HL-60 (cell line): ENCODE data around the gene IAH1.

Experiments
- DNase-seq, 2 experiments: peaks; one replicate each; pipeline ENCODE4 v3.0.0-alpha.2; 2010 to 2020; ENCODE audit warnings: low read depth in 1 of 2, low spot score in 1 of 2
- H3K27ac ChIP-seq: fragments of 250-450 bp; sonication (Bioruptor Pico); replicated peaks from 2 replicates; pipeline ENCODE4 v1.5.1; 2020; ENCODE audit warnings: mild to moderate bottlenecking, moderate library complexity
- H3K27me3 ChIP-seq: fragments of 250-450 bp; sonication (Bioruptor Pico); 2 replicates; pipeline ENCODE4 v1.5.1; 2021; ENCODE audit warnings: mild to moderate bottlenecking, moderate library complexity; ENCODE audit not compliant: insufficient read depth, poor library complexity, severe bottlenecking
- H3K4me3 ChIP-seq: replicated peaks from 2 replicates; pipeline ENCODE4 v1.5.1; 2011; ENCODE audit warnings: mild to moderate bottlenecking, control low read depth, low read length; ENCODE audit not compliant: insufficient read depth
- GABPA ChIP-seq: IDR thresholded peaks from 2 replicates; pipeline ENCODE4 v1.6.1; 2012; ENCODE audit warnings: low read depth
- POLR2AphosphoS5 ChIP-seq: IDR thresholded peaks from 2 replicates; pipeline ENCODE4 v1.6.1; 2012; ENCODE audit warnings: low read depth
- SPI1 ChIP-seq: IDR thresholded peaks from 2 replicates; pipeline ENCODE4 v1.6.1; 2012; ENCODE audit warnings: low read depth, mild to moderate bottlenecking, borderline replicate concordance
- TF ChIP-seq, protein P1 (sequence below): IDR thresholded peaks from one replicate; pipeline ENCODE4 v1.5.1; 2011; ENCODE audit warnings: low read length, control low read depth, inconsistent platforms; ENCODE audit not compliant: insufficient read depth
- TF ChIP-seq, protein P2 (sequence below): IDR thresholded peaks from 2 replicates; pipeline ENCODE4 v1.6.1; 2012; ENCODE audit warnings: low read depth; ENCODE audit not compliant: insufficient replicate concordance

The IAH1 gene

DNA sequence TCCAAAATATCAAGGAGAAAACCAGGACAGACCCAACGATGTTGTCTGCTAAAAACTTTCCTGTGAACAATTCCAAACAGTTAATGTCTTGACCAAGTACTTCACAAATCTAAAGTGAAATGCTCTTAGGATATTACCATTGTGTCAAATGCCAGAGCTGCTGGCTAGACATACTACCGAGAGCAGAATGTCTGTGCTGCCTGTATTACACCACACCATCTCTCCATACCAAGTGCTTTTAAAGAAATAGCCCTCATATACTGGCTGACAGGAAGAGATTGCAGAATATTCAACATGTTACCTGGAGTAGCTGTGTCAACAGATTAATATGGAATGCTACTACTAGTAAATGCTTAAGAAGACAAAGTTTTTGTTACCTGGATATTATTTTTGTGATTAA, 18.6 kb downstream of the IAH1 start:
- no peaks in the 10 kb centered on the region for H3K27me3 ChIP-seq
- no peak for TF ChIP-seq POLR2AphosphoS5
- no peak for TF ChIP-seq SPI1
- TF ChIP-seq, protein P1, sequence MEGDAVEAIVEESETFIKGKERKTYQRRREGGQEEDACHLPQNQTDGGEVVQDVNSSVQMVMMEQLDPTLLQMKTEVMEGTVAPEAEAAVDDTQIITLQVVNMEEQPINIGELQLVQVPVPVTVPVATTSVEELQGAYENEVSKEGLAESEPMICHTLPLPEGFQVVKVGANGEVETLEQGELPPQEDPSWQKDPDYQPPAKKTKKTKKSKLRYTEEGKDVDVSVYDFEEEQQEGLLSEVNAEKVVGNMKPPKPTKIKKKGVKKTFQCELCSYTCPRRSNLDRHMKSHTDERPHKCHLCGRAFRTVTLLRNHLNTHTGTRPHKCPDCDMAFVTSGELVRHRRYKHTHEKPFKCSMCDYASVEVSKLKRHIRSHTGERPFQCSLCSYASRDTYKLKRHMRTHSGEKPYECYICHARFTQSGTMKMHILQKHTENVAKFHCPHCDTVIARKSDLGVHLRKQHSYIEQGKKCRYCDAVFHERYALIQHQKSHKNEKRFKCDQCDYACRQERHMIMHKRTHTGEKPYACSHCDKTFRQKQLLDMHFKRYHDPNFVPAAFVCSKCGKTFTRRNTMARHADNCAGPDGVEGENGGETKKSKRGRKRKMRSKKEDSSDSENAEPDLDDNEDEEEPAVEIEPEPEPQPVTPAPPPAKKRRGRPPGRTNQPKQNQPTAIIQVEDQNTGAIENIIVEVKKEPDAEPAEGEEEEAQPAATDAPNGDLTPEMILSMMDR = no peak
- TF ChIP-seq, protein P2, sequence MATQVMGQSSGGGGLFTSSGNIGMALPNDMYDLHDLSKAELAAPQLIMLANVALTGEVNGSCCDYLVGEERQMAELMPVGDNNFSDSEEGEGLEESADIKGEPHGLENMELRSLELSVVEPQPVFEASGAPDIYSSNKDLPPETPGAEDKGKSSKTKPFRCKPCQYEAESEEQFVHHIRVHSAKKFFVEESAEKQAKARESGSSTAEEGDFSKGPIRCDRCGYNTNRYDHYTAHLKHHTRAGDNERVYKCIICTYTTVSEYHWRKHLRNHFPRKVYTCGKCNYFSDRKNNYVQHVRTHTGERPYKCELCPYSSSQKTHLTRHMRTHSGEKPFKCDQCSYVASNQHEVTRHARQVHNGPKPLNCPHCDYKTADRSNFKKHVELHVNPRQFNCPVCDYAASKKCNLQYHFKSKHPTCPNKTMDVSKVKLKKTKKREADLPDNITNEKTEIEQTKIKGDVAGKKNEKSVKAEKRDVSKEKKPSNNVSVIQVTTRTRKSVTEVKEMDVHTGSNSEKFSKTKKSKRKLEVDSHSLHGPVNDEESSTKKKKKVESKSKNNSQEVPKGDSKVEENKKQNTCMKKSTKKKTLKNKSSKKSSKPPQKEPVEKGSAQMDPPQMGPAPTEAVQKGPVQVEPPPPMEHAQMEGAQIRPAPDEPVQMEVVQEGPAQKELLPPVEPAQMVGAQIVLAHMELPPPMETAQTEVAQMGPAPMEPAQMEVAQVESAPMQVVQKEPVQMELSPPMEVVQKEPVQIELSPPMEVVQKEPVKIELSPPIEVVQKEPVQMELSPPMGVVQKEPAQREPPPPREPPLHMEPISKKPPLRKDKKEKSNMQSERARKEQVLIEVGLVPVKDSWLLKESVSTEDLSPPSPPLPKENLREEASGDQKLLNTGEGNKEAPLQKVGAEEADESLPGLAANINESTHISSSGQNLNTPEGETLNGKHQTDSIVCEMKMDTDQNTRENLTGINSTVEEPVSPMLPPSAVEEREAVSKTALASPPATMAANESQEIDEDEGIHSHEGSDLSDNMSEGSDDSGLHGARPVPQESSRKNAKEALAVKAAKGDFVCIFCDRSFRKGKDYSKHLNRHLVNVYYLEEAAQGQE = no peak
- no peak overlapping the region for H3K27ac ChIP-seq
- no peak overlapping the region for H3K4me3 ChIP-seq
- no peak for DNase-seq

DNA sequence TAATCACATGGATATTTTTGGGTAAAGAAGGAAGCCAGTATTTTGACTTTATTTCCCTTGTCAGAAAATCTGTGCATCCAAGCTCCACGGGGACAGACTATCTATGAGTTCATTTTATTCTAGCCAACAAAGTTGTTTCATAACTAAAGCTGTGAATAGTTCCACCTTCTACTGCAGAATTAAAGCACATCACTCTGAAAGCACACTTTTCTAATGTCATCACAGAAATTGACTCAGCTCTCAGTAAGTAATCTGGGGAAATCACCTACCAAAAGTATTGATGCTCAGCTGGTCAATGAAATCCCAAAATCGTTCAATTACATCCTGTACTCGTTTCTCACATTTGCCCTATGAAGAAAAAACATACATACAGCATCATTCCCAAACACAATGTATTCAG, 19.1 kb downstream of the IAH1 start:
- H3K4me3 ChIP-seq = no peak overlapping the region
- H3K27me3 ChIP-seq = no peaks in the 10 kb centered on the region
- TF ChIP-seq POLR2AphosphoS5 (no peak), SPI1 (no peak), GABPA (no peak)
- TF ChIP-seq, protein P1 = no peak
- TF ChIP-seq, protein P2 = no peak
- H3K27ac ChIP-seq = no peak overlapping the region
- no peak for DNase-seq

DNA sequence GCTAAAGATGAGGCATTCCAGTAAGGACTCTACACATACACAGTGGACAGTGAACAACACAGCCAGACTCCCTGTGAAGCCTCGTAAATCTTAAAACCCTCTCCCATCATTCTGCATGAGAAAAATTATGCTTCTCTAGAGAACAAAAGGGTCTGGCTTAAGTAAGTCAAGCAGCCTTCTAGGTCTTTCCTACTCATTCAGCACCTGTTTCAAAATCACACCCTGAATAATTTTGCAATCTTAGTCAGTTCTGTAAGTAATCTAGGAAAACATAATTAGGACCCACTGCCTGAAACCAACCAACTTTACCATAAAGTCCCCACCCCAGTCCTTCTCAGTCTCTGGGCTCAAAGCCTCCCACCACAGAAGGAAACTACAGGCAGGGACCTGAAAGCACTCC, 19.7 kb downstream of the IAH1 start:
- TF ChIP-seq, protein P2 = no peak
- TF ChIP-seq, protein P1 = no peak
- TF ChIP-seq SPI1 (no peak), POLR2AphosphoS5 (no peak), GABPA (no peak)

More for the DNA sequence above, 19.7 kb downstream of the IAH1 start:
- H3K27ac ChIP-seq = no peak overlapping the region
- DNase-seq = no peak
- H3K4me3 ChIP-seq = no peak overlapping the region
- no peaks in the 10 kb centered on the region for H3K27me3 ChIP-seq
